ENCODE measurements around the gene MCOLN3.
"Not testable (repeated sequence)": the region's sequence is repeated elsewhere in the genome, so short reads cannot be mapped to it uniquely, and the experiment has no call there.

Gene MCOLN3

GRCh38 chr1:84988588-84988987 is 59.7 kb downstream of the MCOLN3 start:
- no peak for DNase-seq

GRCh38 chr1:84986561-84986960 is 61.7 kb downstream of the MCOLN3 start:
- DNase-seq: not testable (repeated sequence)

- DNase-seq: no peak
Measured at GRCh38 chr1:84985365-84985764, 62.9 kb downstream of the MCOLN3 start.

DNA sequence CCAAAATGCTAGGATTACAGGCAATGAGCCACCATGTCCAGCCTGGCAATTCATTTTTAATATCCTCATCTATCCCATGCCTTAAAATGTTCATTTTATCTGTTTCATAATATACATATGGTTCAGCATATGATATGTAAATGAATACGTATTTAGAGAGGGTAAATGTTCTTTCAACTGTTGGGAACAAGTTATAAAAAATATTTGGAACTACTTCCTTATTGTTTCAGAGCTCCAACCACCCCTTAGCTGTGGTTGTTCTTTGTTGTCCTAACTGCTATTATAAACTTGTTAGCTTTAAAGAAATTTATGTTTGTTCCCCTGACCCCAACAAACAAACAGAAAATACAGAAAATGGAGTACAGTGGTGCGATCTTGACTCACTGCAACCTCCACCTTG is 65.9 kb downstream of the MCOLN3 start:
- no peak for DNase-seq

DNA sequence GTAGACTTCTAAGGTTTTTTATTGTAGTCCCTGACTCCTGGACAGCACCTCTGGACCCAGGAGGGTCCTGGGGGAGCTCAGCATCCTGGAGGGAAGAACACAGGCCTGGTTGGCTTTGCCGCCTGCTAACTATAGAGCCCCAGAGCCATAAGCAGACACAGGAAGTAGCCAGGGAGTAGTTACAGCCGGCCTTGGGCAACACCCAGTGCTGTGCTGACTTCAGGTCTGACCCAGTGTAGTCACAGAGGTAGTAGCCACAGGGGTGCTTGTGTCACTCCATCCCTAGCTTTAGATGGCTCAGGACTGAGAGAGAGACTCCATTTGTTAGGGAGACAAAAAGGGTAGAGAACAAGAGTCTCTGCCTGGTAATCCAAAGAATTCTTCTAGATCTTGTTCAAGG is 73.3 kb downstream of the MCOLN3 start:
- no peak for DNase-seq

DNA sequence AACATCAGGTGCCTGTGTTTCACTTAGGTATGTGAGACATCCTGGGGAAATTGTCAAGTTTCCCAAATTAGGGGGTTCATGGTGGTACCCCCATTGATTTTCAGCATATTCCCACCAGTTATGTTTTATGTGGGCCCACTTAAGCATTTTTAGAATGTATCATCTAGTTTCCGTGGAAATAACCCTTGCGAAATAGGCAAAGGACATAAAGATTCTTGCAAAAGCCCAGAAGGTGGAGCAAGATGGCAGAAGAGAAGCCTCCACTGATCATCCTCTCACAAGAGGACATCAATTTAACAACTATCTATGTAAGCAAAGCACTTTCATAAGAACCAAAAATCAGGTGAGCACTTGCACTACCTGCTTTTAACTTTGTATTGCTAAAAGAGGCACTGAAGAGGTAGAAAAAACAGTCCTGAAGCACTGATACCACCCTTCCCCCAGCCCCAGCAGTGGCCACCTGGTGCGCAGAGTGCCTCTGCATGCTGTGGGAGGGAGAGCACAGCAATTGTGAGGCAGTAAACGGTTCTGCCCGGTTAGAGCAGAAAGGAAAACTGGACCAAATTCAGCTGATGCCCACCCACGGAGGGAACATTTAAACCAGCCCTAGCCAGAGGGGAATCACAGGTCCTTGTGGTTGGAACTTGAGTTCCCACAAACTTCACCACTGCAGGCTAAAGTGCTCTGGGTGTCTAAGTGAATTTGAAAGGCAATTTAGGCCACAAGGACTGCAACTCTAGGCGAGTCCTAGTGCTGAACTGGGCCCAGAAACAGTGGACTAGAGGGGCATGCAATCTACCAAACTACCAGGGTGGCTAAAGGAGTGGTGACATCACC is 74.6 kb downstream of the MCOLN3 start:
- no peak for DNase-seq

GRCh38 chr1:84972377-84972987 is 75.8 kb downstream of the MCOLN3 start:
- no peak for DNase-seq

DNA sequence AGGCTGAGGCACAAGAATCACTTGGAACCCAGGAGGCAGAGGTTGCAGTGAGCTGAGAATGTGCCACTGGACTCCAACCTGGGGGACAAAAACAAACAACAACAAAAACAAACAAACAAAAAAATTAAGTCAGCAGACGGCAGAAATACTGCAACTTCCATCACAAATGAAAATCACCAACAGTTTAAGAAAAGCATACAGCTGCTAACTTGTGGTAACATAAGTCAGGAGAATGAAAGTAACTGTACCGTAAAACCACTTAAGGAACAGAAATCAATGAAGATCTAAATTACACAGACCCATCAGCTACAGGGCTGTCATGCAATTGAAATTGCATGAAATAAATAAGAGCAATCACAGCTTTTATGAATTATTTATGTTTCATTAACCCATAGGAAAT is 76.3 kb downstream of the MCOLN3 start:
- no peak for DNase-seq

- DNase-seq: no peak
Measured at GRCh38 chr1:84969489-84970250, 78.6 kb downstream of the MCOLN3 start.

DNA sequence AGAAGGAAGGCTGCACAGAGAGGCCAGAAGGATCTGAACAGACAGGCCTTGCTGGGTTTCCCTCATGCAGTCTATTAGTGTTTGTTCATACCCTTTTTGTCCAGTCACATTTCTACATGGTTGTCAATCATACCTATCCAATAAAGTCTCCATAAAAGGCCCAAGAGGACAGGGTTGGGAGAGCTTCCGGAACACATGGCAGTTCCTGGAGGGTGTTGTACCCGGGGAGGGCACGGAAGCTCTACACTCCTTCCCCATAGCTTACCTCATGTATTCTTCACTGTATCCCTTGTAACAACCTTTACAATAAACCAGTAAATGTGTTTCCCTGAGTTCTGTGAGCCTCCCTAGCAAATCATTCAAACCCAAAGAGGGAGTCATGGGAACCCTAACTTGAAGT is 79.4 kb downstream of the MCOLN3 start:
- no peak for DNase-seq

- no peak for DNase-seq
Measured at GRCh38 chr1:84968101-84968500, 80.2 kb downstream of the MCOLN3 start.

All from NCI-H1048 (cell line).